DOHH2 (cell line): ENCODE results near the gene SHISA7.

Experiments used
- EZH2phosphoT487 ChIP-seq: fragments of 200-600 bp; sonication (generic); IDR thresholded peaks from 2 replicates; pipeline ENCODE4 v1.6.1; 2017; ENCODE audit warnings: borderline replicate concordance, mild to moderate bottlenecking, antibody characterized with exemption, low read length, moderate library complexity, mixed read lengths
- TF ChIP-seq, protein P1 (sequence below): fragments of 200-600 bp; sonication (generic); IDR thresholded peaks from one replicate; pipeline ENCODE4 v1.5.1; 2014; ENCODE audit warnings: antibody characterized with exemption, mild to moderate bottlenecking, low read depth, low read length; ENCODE audit not compliant: poor library complexity, severe bottlenecking

DNA sequence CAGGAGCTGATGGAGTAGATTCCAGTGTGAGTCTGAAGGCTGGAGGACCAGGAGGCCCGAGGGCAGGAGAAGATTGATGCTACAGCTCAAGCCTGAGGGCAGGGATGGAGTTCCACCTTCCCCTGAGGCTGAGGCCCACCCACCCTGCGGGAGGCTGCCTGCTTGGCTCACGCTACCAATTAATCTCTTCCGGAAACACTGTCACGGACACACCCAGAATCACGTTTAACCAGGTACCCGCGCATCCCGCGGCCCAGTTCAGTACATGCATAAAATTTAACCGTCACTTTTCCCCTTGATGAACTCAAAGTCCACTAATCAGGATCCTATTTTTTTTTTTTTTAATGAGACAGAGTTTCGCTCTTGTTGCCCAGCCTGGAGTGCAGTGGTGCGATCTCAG lies 28.2 kb upstream of the SHISA7 start:
- TF ChIP-seq, protein P1, sequence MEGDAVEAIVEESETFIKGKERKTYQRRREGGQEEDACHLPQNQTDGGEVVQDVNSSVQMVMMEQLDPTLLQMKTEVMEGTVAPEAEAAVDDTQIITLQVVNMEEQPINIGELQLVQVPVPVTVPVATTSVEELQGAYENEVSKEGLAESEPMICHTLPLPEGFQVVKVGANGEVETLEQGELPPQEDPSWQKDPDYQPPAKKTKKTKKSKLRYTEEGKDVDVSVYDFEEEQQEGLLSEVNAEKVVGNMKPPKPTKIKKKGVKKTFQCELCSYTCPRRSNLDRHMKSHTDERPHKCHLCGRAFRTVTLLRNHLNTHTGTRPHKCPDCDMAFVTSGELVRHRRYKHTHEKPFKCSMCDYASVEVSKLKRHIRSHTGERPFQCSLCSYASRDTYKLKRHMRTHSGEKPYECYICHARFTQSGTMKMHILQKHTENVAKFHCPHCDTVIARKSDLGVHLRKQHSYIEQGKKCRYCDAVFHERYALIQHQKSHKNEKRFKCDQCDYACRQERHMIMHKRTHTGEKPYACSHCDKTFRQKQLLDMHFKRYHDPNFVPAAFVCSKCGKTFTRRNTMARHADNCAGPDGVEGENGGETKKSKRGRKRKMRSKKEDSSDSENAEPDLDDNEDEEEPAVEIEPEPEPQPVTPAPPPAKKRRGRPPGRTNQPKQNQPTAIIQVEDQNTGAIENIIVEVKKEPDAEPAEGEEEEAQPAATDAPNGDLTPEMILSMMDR, result no peak
- no peak for TF ChIP-seq EZH2phosphoT487
